HG02938 (cell line): ENCODE data around the gene MARVELD3.
"Not testable (repeated sequence)": the region's sequence is repeated elsewhere in the genome, so short reads cannot be mapped to it uniquely, and the experiment has no call there.

Source experiments
- ATAC-seq: cut with Tn5 transposase; IDR thresholded peaks from one replicate; pipeline ENCODE4 v1.9.1; 2021; ENCODE audit warnings: mild to moderate bottlenecking, moderate library complexity; ENCODE audit not compliant: unreplicated experiment

MARVELD3 gene

GRCh38 chr16:71670537-71670936, 44.6 kb downstream of the MARVELD3 start:
- no peak for ATAC-seq

DNA sequence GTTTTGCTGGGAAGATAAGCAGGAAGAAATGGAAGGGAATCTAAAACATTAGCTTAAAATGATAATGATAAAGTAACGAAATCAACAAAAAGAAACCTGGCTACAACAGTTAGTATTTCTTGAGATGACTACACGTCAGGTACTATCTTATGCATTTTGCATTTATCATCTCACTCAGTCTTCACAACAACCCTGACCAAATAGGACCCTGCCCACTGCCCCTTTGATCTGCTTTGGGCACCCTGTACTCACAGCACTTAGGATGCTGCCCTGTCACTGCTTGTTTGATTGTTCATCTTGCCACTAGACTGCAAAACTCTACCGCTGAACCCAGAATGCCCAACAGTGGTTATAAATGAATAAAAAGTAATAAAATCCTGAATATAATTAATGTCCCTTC, 45.2 kb downstream of the MARVELD3 start:
- ATAC-seq: no peak

DNA sequence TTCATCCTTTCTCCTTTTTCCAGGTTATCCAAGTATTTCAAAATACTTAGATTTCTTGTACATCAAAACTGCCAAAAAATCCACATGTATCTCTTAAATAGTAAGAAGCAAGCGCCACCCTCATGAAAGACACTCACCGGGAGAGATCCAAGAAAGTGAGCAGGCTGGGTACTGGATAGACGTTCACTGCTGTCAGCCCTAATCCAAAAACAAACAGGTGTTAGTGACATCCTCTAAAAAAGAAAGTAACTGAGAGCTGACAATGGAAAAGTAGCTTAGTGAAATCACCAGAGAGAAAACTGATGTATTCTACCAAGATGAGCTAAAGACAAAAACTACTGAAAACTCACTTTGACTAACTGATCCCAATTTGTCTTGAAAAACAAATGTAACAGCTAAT, 46.1 kb downstream of the MARVELD3 start:
- ATAC-seq: no peak

GRCh38 chr16:71672803-71673581, 47.0 kb downstream of the MARVELD3 start:
- ATAC-seq: no peak

DNA sequence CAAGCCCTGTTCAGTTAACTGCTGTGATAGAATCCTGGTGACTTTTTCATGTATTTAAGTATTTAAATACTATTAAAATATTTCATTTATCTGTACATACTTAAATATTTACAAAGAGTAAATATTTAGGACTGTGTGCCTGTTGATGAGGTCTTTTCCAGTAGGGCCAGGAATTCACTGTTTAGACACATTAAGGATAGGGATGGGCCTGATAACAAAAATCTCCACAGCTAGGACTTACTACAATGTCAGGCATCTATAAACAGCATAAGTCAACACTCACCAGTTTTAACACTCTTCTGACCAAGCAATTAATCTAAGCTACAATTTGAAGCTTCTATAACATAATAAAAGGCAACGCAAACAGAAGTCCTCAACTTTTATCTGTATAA, 47.6 kb downstream of the MARVELD3 start:
- no peak for ATAC-seq

DNA sequence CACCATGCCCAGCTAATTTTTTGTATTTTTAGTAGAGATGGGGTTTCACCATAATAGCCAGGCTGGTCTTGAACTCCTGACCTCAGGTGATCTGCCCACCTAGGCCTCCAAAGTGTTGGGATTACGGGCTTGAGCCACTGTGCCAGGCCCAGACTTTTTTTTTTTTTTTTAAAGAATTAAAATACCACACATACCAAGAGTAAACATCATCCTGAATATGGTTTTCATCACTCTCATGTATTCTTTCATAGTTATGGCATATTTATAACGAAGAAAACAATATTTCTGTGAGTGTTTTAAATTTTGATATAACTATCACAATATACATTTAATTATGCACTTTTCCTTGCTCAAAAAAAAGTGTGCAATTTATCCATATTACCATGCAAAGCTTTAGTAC, 48.2 kb downstream of the MARVELD3 start:
- ATAC-seq: no peak

DNA sequence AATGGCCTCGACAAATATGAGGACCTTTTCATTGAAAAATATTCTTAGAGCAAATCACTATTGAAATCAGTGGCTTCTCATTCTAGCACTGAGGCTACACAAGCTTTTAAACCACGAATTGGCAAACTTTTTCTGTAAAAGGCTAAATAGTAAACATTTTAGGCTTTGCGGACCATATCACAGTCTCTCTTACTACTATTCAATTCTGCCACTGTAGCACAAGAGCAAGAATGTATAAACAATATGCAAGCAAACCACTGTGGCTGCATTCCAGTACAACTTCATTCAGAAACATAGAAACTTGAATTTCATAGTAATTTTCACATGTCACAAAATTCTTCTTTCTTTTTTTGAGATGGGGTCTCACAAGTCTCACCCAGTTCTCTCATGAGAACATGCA, 49.4 kb downstream of the MARVELD3 start:
- no peak for ATAC-seq

- no peak for ATAC-seq
These were observed 50.3 kb downstream of the MARVELD3 start for GRCh38 chr16:71676236-71676635.

GRCh38 chr16:71681360-71681759, 55.4 kb downstream of the MARVELD3 start:
- no peak for ATAC-seq

- not testable (repeated sequence) for ATAC-seq
These were observed 58.3 kb downstream of the MARVELD3 start for GRCh38 chr16:71684280-71684679.
